ENCODE results near the gene SLC6A8. TPM values are rescaled to one million over a fixed set of nuclear protein-coding genes. Genes with fewer than 3 reads are reported as not detected.
A peak's percentile ranks its signal among the peaks of the same experiment; 100 is the strongest.
"Not testable (repeated sequence)": the region's sequence is repeated elsewhere in the genome, so short reads cannot be mapped to it uniquely, and the experiment has no call there.

Gene SLC6A8
- total RNA-seq, 1 donor from 2014 or later, result 26.9 TPM

DNA sequence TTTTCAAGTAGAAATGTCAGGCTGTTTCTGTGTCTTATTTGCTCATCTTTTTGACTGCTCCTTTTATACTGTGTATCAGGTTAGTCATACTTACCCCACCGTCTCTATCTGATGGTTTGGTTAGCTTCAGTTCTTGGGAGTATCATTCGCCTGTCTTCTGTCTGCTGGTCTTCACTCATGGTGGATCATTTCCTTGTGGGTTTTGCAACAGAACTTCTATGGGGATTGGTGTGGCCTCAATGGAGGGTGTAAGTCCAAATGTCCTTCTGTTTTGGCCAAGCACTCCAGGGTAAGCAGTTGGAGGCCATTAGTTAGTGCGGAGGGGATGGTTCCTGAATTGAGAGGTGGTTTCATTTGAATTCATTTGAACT lies 44.1 kb downstream of the SLC6A8 start:
- no peak for DNase-seq

DNA sequence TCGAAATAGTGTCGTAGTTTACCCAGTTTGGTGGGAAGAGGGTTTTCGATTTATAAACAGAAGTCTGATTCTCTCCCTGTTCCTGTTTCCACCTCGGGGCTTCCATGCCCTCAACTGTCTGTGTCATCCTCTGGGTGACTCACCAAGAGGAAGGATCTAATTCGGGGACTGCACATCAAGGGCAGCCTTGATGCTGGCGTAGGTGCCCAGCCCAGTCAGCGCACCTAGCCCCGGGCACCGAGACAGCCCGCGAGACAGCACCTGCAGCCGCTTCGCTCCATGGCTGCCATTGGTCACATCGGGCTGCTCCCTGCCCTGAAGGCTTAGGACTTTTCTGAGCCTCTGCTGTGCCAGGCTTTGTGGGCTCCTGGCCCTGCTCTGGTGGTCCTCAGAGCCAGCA lies 44.7 kb downstream of the SLC6A8 start:
- DNase-seq, result no peak

GRCh38 chrX:153733651-153734240 lies 46.0 kb downstream of the SLC6A8 start:
- DNase-seq, result no peak

GRCh38 chrX:153734871-153735270 lies 47.1 kb downstream of the SLC6A8 start:
- no peak for DNase-seq

DNA sequence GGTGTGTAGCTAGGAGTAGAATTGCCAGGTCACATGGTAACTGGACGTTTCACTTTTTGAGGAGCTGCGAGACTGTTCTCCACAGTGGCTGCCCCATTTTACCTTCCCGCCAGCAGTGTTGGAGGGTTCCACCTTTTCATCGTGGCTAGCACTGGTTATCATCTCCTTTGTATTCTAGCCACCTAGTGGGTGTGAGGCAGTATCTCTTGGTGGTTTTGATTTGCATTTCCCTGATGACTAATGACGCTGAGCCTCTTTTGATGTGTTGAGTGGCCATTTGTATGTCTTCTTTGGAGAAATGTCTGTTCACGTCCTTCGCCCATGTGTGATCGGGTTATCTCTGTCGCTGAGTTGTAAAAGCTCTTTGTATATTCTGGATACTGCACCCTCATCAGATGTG lies 47.5 kb downstream of the SLC6A8 start:
- DNase-seq, result no peak

DNA sequence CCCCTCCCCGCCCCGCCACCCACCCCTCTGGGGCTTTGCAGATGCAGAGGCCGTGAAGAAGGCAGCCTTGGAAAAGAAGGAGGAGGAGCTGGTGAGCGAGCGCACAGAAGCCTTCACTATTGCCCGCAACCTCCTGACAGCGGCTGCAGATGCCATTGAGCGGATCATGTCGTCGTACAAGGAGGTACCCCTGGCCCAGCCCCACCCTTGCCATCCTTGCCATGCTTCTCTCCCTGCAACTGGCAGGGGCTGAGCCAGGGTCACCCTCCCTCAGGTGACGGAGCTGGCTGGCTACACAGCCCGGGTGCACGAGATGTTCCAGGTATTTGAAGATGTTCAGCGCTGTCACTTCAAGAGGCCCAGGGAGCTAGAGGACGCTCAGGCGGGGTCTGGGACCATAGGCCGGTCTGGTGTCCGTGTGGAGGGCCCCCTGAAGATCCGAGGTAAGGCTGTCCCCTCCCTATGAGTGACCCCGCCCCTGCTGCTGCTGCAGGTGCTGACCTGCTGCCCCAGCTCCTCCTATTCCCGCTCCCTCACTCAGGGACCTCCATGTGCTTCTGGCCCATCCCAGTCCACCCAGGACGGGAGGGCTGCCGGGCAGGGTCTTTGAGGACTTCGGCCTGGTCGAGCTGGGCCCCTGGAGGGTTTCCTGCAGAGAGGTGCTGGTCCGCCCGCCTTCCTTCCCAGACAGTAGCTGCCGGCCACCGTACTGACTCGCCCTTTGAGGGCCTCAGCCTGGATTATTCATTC lies 48.5 kb downstream of the SLC6A8 start:
- DNase-seq, result no peak

DNA sequence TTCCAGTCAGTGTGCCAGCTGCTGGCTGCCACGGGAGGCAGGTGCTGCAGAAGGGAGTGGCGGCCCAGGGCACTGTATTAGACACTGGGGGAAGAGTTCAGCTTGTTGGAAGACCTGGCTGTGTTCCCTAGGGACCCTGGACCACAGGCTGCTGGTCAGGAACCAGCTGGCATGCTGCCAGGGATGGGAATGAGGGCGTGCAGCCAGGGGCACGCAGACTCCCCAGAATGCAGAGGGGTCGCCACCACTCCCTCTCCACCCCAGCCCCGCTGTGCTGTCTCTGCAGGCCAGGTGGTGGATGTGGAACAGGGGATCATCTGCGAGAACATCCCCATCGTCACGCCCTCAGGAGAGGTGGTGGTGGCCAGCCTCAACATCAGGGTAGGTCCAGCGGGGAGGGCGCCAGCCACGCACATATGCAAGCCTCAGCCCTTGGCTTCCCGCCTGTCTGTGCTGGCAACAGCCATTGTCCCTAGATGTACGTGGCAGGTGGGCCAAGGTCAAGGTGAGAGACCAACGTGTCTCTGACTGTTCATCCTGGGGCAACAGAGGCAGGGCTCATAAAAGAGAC lies 49.2 kb downstream of the SLC6A8 start:
- DNase-seq, result no peak

GRCh38 chrX:153738056-153738605 lies 50.4 kb downstream of the SLC6A8 start:
- no peak for DNase-seq

- DNase-seq, result no peak
Observed at GRCh38 chrX:153739754-153740486, 52.2 kb downstream of the SLC6A8 start.

DNA sequence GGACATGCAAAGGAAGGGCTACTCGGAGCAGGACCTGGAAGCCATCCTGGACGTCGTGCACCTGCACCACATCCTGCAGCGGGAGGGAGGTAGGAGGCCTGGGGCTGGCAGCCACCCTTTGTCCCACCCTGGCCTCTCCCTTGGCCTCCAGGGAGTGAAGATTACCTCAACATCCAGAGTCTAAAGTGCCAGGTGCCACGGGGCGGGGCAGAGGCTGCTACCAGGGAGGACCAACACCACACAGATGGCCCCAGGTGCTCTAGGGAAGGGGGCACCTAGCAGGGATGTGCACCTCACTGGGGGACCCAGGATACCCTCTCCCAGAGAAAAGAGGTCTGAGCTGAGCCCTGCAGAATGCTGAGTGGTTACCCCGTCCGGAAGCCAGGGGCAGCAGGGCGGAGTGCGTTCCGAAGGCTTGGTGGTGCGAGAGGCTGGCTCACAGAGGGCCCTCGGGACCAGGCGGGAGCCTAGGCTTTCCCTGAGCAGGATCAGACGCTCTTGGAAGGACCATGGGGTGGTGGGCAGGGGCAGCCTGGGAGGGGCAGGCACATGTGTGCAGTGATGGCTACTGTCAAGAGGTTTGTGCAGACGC lies 53.0 kb downstream of the SLC6A8 start:
- DNase-seq, result no peak

DNA sequence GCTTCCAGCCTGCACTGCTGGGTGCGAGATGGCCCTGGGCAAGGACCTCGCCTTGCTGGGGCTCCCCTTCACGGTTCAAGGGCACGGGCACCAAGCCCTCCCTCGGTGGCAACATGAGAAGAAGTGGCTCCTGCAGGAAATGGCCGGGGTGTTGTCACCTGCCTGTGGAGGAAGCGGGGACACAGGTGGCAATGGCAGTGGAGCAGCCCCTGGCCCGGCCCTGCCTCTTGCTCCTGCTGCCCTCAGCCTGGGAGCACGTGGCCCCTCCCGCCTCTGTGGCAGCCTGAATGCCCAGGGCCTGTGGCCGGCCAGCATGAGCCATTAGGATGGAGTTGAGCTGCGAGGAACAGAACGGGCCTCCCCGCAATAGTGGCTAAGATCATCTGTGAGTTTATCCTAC lies 53.7 kb downstream of the SLC6A8 start:
- DNase-seq, result no peak

DNA sequence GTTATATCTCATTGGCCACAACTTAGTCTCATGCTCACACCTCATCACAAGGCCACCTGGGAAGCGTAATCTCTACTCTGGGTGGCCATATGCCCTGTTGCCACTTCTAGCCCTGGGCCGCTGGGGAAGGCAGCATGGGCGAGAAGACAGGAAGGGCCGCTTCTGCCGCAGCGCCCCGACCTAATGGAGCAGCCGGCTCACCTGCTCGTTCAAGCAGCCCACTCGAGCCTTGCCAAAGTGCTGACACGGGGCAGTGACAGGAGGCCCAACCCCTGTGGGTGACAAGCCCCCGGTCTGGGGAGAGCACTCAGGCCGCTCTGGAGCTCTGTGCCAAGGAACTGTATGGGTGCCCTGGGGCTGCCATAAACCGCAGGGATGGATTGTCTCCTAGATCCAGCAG lies 54.4 kb downstream of the SLC6A8 start:
- not testable (repeated sequence) for DNase-seq

DNA sequence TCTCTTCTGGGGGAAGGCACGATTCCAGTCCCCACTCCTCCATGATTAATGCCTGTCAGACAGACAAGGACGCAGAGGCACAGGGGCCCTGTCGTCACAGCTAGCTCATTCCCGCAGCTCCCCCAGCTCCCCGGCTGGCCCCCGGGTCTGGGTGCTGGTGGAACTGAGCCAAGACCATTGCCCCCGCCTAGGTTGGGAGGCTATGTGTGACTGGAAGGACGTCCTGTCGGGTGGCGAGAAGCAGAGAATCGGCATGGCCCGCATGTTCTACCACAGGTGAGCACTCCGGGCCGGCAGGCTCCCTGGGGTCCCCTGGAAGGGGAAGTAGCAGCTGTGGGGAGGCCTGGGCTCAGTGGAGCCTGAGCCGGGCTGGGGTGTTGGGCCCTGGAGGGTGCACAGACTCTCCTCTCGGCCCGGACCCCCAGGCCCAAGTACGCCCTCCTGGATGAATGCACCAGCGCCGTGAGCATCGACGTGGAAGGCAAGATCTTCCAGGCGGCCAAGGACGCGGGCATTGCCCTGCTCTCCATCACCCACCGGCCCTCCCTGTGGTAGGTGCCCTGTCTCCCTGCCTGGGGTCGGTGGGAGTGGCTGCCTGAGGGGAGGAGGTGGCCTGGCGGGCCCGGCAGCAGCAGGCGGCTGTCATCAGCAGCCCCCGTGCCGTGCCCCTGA lies 55.2 kb downstream of the SLC6A8 start:
- DNase-seq, result not testable (repeated sequence)

GRCh38 chrX:153743468-153744209 lies 55.9 kb downstream of the SLC6A8 start:
- peak; percentile 72 for DNase-seq

DNA sequence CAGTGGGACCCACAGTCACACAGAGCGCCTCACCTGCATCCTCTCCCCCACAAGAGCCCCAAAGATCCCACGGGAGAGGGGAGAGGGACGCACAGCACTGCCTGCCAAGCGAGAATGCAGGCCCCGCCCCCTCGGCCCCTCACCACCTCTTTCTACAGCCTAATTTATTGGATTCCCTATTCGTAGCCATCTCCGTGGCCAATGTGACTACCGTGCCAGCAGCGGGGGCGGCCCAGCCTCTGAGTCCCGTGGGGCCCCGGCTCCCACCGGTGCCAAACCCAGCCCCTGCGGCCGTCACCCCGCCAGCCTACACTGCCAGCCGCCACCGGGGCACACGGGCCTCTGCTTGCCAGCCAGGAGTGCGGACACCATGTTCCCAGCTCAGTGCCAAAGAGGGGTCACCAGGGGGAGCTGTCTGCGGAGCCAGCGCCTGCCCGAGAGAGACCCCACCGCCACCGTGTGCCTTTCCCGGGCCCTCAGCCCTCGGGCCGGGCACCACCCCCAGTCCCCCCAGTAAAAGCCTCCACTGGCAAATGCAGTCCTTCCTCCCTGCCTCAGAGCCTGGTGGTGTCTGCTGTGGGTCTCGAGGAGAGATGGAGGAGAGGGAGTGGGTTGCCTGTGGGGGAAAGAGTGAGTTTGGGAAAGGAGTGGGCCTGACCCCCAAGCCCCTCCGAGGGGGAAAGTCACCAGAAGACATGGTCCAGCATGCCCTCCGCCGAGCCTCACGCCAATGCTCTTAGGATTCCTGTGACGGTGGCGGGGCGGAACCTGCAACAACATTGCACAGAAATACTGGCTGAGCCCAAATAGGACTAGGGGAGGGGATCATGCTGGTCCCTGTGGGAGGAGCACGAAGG lies 56.7 kb downstream of the SLC6A8 start:
- peak; percentile 51 for DNase-seq

- not testable (repeated sequence) for DNase-seq
Observed at GRCh38 chrX:153745067-153745433, 57.3 kb downstream of the SLC6A8 start.

Data from tongue (tissue), 2 donors.